GM12864 (cell line): ENCODE measurements around the gene ADGRL1.
"Not testable (repeated sequence)": the region's sequence is repeated elsewhere in the genome, so short reads cannot be mapped to it uniquely, and the experiment has no call there.

ENCODE experiments used
- DNase-seq: peaks from one replicate; pipeline ENCODE4 v3.0.0-alpha.2; 2011; ENCODE audit warnings: low read depth
- H3K4me3 ChIP-seq: 2 replicates; pipeline ENCODE4 v1.5.1; 2011; ENCODE audit warnings: mild to moderate bottlenecking, low read depth, low read length, control low read depth
- TF ChIP-seq, protein P1 (sequence below): IDR thresholded peaks from 2 replicates; pipeline ENCODE4 v1.5.1; 2011; ENCODE audit warnings: low read depth, mild to moderate bottlenecking, moderate library complexity, low read length, control low read depth, inconsistent platforms; ENCODE audit errors: missing control alignments

The ADGRL1 gene

DNA sequence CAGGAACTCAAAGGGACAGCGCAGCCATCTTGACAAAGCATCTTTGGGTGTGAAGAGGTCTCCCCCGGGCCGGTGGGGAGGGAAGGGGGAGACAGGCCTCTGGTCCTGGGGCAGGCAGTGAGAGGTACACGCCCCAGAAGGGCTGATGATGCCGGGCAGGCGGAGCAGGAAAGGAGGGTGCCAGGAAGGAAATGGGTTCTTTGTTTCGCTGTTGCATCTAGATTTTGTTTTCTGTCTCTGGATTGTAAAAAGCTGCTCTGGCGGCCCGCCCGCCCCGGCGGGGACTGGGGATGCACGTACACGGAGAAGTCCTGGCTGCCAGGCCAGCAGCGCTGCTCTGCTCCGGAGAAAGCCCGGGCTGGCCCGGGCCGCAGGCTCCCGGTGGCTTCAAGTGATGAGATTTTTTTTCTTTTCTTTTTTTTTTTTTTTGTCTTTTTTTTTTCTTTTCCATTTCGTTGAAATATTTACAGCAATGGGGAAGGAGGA lies 56.4 kb downstream of the ADGRL1 start:
- TF ChIP-seq, protein P1, sequence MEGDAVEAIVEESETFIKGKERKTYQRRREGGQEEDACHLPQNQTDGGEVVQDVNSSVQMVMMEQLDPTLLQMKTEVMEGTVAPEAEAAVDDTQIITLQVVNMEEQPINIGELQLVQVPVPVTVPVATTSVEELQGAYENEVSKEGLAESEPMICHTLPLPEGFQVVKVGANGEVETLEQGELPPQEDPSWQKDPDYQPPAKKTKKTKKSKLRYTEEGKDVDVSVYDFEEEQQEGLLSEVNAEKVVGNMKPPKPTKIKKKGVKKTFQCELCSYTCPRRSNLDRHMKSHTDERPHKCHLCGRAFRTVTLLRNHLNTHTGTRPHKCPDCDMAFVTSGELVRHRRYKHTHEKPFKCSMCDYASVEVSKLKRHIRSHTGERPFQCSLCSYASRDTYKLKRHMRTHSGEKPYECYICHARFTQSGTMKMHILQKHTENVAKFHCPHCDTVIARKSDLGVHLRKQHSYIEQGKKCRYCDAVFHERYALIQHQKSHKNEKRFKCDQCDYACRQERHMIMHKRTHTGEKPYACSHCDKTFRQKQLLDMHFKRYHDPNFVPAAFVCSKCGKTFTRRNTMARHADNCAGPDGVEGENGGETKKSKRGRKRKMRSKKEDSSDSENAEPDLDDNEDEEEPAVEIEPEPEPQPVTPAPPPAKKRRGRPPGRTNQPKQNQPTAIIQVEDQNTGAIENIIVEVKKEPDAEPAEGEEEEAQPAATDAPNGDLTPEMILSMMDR, result no peak
- no peak for DNase-seq
- H3K4me3 ChIP-seq, result no peak overlapping the region

DNA sequence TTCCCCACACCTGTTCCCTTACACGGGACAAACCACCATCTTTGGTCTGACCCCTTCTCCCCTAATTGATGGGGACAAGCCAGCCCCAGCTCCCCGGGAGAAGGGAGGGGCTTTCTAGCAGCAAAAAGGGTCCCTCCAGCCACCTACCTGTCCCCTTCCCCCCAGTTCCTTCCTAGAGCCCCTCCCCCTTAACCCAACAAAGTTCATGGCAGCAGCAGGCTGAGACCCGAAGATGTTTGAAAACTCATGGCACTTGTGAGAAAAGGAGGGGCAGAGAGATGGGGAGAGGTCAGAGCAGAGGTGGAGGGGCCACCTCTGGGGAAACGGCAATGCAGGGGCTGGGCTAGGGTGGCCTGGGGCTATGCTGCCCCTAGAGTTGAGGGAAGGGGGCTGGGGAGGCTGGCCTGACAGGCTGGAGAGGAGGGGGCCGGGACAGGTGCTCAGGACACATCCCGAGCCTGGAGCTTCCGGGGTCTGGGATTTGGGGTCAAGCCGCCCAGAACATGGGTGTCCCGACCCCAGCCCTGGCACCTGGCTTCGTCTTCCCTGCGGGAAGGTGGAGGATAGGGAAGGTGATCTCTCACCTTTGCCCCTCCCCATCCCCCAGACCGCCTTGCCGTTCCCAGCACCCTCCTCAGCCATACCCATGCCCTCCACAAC lies 57.1 kb downstream of the ADGRL1 start:
- H3K4me3 ChIP-seq, result no peak overlapping the region
- TF ChIP-seq, protein P1, result no peak
- no peak for DNase-seq

DNA sequence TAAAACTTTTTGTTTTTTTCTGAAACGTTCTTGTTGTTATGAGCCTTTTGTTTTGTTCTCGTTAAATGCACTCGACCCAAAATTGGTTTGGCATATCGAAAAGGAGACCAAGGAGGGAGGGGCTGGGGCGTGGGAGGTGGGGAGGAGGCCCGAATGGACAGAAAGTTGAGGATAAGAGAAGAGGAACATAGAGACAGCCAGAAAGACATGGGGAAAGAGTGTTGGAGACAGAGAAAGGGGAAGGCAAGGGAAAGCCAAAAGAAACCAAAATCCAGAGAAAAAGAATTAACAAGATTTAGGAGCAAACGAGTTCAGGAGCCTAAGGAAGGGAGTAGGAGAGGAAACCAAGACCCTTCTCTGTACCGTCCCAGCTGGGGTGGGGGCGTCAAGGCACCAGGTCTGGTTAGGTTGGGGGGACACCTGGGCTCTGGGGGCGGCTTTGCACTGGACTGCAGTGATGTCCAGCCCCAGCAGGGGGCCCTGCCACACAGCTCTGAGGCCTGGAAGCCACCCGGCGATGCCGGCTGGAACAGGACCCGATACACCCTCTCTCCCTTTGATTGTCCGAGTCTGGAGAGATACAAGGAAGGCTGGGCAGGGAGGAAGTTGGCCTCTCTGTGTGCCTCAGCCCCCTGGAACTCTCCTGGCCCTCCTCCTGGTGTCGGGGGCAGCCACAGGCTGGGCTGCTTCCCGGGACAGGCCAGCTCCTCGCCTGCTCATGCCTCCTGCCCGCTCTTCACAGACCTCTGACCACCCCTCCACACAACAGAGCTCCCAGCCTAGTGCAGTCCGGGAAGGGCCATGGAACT lies 58.0 kb downstream of the ADGRL1 start:
- DNase-seq, result no peak

DNA sequence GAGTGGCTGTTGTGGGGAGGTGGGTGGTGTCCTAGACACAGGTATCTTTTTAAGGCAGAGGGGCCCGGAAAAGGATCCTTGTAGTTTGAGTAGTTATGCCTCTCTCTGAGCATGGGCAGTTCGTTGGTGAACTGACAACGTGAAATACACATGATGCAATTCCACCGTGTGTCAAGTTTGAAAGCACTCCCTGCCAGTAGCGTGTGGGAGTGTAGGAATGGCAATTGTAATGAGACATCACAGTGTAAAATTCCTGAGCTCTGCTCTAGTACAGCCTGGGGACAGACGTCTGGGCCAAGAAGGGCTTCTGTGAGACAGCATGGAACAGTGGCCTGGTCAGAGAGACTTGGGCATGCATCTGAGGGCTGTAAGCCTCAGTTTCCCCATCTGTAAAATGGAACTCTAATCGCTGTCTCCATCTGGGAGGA lies 59.2 kb downstream of the ADGRL1 start:
- H3K4me3 ChIP-seq, result no peak overlapping the region
- no peak for DNase-seq

More for the DNA sequence above, 58.0 kb downstream of the ADGRL1 start:
- H3K4me3 ChIP-seq, result no peak overlapping the region
- TF ChIP-seq, protein P1, result peak; percentile 74

DNA sequence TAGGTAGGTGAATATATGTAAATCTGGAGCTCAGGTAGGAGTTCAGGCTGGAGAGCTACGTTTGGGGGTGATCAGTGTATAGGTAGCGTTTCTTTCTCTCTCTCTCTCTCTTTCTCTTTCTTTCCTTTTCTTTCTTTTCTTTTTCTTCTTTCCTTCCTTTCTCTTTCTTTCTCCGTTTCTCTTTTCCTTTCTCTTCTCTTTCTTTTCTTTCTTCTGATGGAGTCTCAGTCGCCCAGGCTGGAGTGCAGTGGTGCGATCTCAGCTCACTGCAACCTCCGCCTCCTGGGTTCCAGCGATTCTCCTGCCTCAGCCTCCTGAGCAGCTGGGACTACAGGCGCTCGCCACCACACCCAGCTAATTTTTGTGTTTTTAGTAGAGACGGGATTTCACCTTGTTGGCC lies 59.8 kb downstream of the ADGRL1 start:
- DNase-seq, H3K4me3 ChIP-seq: not testable (repeated sequence)

More for the DNA sequence above, 59.2 kb downstream of the ADGRL1 start:
- TF ChIP-seq, protein P1, result no peak

DNA sequence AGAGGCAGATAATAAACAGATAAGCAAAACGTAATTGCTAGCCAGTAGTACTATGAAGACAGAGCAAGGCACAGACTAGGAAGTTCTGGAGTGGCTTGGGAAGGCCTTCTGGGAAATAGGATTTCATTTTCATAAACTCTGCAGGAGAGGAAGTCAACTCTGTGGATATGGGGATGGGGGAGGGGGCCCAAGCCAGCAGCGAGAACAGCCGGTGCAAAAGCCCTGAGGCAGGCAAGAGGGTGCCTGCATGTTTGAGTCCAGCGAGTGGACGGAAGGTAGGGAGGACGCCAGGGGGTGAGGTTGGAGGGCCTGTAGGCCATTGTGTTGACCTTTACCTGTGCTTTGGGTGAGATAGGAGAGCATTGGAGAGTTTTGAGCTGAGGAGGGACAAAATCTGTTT lies 60.6 kb downstream of the ADGRL1 start:
- TF ChIP-seq, protein P1, result no peak
- DNase-seq, result no peak
- no peak overlapping the region for H3K4me3 ChIP-seq
